ENCODE results near the gene GLMP.

GLMP gene

GRCh38 chr1:156247460-156248322 lies 47.8 kb downstream of the GLMP start, which contains the start of gene PAQR6:
PAQR6 (minus strand) TSS chr1:156248056; CDS start chr1:156246731, 1,325 bp downstream.
- DNase-seq, result no peak

- DNase-seq, result no peak
Measured at GRCh38 chr1:156246781-156247459, 48.6 kb downstream of the GLMP start.

GRCh38 chr1:156246241-156246780 lies 49.2 kb downstream of the GLMP start:
- DNase-seq, result no peak

- no peak for DNase-seq
Measured at GRCh38 chr1:156245451-156246232, 49.8 kb downstream of the GLMP start.

GRCh38 chr1:156244712-156245111 lies 50.8 kb downstream of the GLMP start:
- DNase-seq, result no peak

- DNase-seq, result no peak
Measured at GRCh38 chr1:156244126-156244525, 51.4 kb downstream of the GLMP start.

GRCh38 chr1:156242738-156243137 lies 52.7 kb downstream of the GLMP start:
- no peak for DNase-seq
